ENCODE data around the gene FKBP5. TPM values are rescaled to one million over a fixed set of nuclear protein-coding genes. Genes with fewer than 3 reads are reported as not detected.

Gene FKBP5
- total RNA-seq, 3 donors from 2014 or later (not counting 1 experiment from before 2014, with no cell fraction given), result 15.5 to 30.2 (median 27.3) TPM

DNA sequence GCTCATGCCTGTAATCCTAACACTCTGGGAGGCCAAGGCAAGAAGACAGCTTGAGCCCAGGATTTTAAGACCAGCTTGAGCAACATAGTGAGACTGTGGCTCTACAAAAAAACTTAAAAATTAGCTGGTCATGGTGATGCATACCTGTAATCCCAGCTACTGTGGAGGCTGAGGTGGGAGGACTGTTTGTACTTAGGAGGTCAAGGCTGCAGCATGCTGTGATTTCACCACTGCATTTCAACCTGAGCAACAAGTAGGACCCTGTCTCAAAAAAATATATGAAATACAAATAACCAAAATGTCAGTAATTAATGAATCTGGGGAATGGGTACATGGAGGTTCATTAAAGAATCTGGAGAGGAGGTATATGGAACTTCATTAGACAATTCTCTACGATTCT lies 9.9 kb downstream of the FKBP5 start:
- Histone ChIP-seq H3K4me3 (ENCODE audit: low read length) (no peak overlapping the region), H3K4me1 (ENCODE audit: control insufficient read depth, insufficient read depth, low read length) (no peaks in the 10 kb centered on the region), H3K36me3 (ENCODE audit: control insufficient read depth, insufficient read depth, low read length) (no peaks in the 10 kb centered on the region), H3K27me3 (ENCODE audit: control insufficient read depth, insufficient read depth, low read length) (no peaks in the 10 kb centered on the region), H3K27ac (ENCODE audit: low read length) (no peak overlapping the region), H3K9me3 (ENCODE audit: control insufficient read depth, insufficient read depth, low read length) (no peaks in the 10 kb centered on the region)
- TF ChIP-seq, protein P1, sequence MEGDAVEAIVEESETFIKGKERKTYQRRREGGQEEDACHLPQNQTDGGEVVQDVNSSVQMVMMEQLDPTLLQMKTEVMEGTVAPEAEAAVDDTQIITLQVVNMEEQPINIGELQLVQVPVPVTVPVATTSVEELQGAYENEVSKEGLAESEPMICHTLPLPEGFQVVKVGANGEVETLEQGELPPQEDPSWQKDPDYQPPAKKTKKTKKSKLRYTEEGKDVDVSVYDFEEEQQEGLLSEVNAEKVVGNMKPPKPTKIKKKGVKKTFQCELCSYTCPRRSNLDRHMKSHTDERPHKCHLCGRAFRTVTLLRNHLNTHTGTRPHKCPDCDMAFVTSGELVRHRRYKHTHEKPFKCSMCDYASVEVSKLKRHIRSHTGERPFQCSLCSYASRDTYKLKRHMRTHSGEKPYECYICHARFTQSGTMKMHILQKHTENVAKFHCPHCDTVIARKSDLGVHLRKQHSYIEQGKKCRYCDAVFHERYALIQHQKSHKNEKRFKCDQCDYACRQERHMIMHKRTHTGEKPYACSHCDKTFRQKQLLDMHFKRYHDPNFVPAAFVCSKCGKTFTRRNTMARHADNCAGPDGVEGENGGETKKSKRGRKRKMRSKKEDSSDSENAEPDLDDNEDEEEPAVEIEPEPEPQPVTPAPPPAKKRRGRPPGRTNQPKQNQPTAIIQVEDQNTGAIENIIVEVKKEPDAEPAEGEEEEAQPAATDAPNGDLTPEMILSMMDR (IDR thresholded peaks at IDR 0.05), result no peak
- no peak for DNase-seq
- WGBS (ENCODE audit: insufficient coverage), result 100% methylated on average over 1 of the region's 1 CpG
- H3K27ac Mint-ChIP-seq, result no peak overlapping the region
- H3K9me3 Mint-ChIP-seq, result no peaks in the 10 kb centered on the region
- peaks cover 14 to 30% of the 10 kb centered on the region in 2 donors for H3K4me1 Mint-ChIP-seq
- intact Hi-C loops (cut with micrococcal nuclease), result no loop called here
- no peaks in the 10 kb centered on the region for H3K36me3 Mint-ChIP-seq
- no peaks in the 10 kb centered on the region for H3K27me3 Mint-ChIP-seq (ENCODE audit: low read depth in 2 of 2)
- ATAC-seq, result no peak
- no peak overlapping the region for H3K4me3 Mint-ChIP-seq

DNA sequence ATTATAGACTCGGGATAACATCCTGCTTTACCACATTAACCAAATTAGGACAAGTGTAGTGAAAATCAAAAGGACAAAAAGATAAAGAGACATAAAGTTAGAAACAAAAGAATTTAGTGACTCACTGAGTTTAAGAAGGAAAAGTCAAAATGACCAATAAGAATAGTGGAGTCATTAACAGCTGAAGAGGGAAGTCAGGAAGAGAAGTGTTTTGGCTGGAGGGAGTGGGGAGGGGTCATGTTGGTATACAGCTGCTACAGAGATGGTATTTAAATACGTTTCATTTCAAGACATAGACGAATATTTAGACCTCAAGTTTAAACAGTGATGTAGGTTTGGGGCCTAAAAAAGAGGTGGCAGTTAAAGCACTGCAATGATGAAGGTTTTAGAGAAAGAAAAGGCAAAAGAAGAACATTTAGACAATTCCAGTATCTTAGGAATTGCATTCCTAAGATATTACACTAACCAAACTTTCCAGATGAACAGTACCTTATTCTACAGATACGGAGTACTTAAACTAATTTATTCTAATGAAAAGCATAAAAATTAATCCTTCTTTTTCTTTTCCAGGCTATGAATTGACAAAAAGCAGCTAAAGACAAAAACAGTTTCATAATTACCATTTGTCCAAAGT lies 10.6 kb downstream of the FKBP5 start:
- Mint-ChIP-seq H3K9me3 (no peaks in the 10 kb centered on the region), H3K36me3 (no peaks in the 10 kb centered on the region), H3K27ac (peak overlapping the region in 1 of 2 donors; percentile 0), H3K4me3 (no peak overlapping the region), H3K4me1 (peaks cover 16 to 33% of the 10 kb centered on the region in 2 donors), H3K27me3 (ENCODE audit: low read depth in 2 of 2) (no peaks in the 10 kb centered on the region)
- ATAC-seq (no peak), DNase-seq (no peak)
- H3K36me3 ChIP-seq (ENCODE audit: control insufficient read depth, insufficient read depth, low read length), result no peaks in the 10 kb centered on the region
- 90% methylated on average over 3 of the region's 4 CpGs for WGBS (ENCODE audit: insufficient coverage)
- no peak overlapping the region for H3K27ac ChIP-seq (ENCODE audit: low read length)
- no peak overlapping the region for H3K4me3 ChIP-seq (ENCODE audit: low read length)
- no peaks in the 10 kb centered on the region for H3K27me3 ChIP-seq (ENCODE audit: control insufficient read depth, insufficient read depth, low read length)
- no peaks in the 10 kb centered on the region for H3K4me1 ChIP-seq (ENCODE audit: control insufficient read depth, insufficient read depth, low read length)
- TF ChIP-seq, protein P1 (IDR thresholded peaks at IDR 0.05), result no peak
- H3K9me3 ChIP-seq (ENCODE audit: control insufficient read depth, insufficient read depth, low read length), result no peaks in the 10 kb centered on the region
- intact Hi-C loops (cut with micrococcal nuclease), result no loop called here

DNA sequence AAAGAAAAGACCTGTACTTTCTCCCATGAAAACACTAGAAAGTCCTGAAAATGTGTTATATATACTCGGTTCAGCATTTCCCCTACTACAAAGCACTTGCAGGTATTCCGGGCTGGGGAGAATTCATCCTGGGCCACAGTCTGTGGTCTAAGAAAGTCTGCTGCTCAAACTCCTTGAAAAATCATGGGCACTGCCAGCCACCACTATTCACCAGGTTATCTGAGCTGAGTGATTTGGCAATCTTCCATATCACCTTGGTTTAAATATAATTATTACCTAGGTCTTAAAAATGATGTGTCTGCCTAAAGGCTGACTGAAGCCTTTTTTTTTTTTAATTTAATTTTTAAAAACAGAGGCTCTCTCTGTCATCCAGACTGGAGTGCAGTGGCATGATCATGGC lies 11.3 kb downstream of the FKBP5 start:
- DNase-seq (peak in 1 of 2 donors; percentile 36), ATAC-seq (no peak)
- peaks cover 16 to 39% of the 10 kb centered on the region in 2 donors for H3K4me1 Mint-ChIP-seq
- no peak overlapping the region for H3K4me3 ChIP-seq (ENCODE audit: low read length)
- no peaks in the 10 kb centered on the region for H3K4me1 ChIP-seq (ENCODE audit: control insufficient read depth, insufficient read depth, low read length)
- no peak overlapping the region for H3K4me3 Mint-ChIP-seq
- H3K27ac ChIP-seq (ENCODE audit: low read length), result no peak overlapping the region
- TF ChIP-seq, protein P1 (IDR thresholded peaks at IDR 0.05), result no peak
- no peaks in the 10 kb centered on the region for H3K27me3 ChIP-seq (ENCODE audit: control insufficient read depth, insufficient read depth, low read length)
- no peaks in the 10 kb centered on the region for H3K36me3 Mint-ChIP-seq
- 75% methylated on average over 1 of the region's 2 CpGs for WGBS (ENCODE audit: insufficient coverage)
- H3K27me3 Mint-ChIP-seq (ENCODE audit: low read depth in 2 of 2), result no peaks in the 10 kb centered on the region
- no peak overlapping the region for H3K27ac Mint-ChIP-seq
- no peaks in the 10 kb centered on the region for H3K9me3 ChIP-seq (ENCODE audit: control insufficient read depth, insufficient read depth, low read length)
- H3K9me3 Mint-ChIP-seq, result no peaks in the 10 kb centered on the region
- intact Hi-C loops (cut with micrococcal nuclease), result no loop called here
- H3K36me3 ChIP-seq (ENCODE audit: control insufficient read depth, insufficient read depth, low read length), result no peaks in the 10 kb centered on the region
